ENCODE data around the gene IRF8. TPM values are rescaled to one million over a fixed set of nuclear protein-coding genes. Genes with fewer than 3 reads are reported as not detected.

The IRF8 gene
- total RNA-seq, 1 donor from 2014 or later = 2.0 TPM

DNA sequence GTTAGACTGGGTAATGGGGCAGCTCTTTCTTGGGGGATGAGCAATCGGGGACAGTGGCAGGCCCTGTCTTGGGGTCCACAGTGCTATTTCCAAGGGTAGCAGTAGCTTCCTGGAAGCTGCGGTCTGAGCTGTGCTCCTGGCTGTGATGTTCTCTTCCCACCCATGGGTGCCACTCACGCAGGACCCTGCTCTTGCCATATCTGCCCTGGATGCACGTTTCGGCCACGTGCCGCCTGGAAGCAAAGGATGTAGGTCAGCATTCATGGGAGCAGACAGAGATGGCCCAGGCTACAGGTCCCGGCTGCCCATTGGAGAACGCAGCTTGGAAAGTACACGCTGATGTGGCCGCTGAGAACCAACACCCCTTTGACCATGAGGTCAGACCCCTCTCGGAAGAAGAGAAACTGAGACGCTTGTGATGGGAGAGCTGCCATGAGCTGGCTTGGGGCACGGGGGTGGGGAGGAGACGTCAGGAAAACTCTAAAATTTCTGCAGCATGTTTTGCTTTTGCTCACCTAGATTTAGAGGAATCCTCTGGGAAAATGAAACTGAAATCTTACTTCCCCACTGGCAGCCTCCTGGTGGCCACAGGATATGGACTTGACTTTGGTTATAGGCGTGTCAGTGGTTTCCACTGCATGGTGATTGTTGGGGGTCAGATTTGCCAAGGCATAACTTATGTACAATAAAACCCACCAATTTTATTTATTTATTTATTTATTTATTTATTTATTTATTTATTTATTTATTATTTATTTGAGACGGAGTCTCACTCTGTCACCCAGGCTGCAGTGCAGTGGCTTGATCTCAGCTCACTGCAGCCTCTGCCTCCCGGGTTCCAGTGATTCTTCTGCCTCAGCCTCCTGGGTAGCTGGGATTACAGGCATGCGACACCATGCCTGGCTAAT is 36.2 kb upstream of the IRF8 start:
- DNase-seq (ENCODE audit: low spot score, unreplicated experiment) = no peak
- TF ChIP-seq, protein P1, sequence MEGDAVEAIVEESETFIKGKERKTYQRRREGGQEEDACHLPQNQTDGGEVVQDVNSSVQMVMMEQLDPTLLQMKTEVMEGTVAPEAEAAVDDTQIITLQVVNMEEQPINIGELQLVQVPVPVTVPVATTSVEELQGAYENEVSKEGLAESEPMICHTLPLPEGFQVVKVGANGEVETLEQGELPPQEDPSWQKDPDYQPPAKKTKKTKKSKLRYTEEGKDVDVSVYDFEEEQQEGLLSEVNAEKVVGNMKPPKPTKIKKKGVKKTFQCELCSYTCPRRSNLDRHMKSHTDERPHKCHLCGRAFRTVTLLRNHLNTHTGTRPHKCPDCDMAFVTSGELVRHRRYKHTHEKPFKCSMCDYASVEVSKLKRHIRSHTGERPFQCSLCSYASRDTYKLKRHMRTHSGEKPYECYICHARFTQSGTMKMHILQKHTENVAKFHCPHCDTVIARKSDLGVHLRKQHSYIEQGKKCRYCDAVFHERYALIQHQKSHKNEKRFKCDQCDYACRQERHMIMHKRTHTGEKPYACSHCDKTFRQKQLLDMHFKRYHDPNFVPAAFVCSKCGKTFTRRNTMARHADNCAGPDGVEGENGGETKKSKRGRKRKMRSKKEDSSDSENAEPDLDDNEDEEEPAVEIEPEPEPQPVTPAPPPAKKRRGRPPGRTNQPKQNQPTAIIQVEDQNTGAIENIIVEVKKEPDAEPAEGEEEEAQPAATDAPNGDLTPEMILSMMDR (IDR thresholded peaks at IDR 0.05; ENCODE audit: unreplicated experiment) = no peak
- H3K4me3 Mint-ChIP-seq (ENCODE audit: low read depth) = no peak overlapping the region
- peaks cover 3% of the 10 kb centered on the region for H3K9me3 Mint-ChIP-seq (ENCODE audit: low read depth)
- no peaks in the 10 kb centered on the region for H3K36me3 Mint-ChIP-seq (ENCODE audit: insufficient read depth)
- H3K27ac Mint-ChIP-seq = no peak overlapping the region
- no peaks in the 10 kb centered on the region for H3K4me1 Mint-ChIP-seq (ENCODE audit: low read depth)
- peaks cover 18% of the 10 kb centered on the region for H3K27me3 Mint-ChIP-seq

DNA sequence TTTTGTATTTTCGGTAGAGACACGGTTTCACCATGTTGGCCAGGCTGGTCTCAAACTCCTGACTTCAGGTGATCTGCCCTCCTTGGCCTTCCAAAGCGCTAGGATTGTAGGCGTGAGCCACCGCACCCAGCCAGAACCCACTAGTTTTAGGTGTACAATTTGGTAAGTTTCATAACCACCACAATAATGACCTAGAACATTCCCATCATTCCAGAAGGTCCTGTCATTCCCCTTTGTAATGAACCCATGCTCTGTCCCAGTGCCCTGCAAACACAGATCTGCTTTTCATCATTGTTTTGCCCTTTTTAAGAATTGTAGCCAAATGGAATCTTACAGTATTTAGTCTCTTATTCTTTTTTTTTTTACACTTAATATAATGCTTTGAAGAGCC is 35.6 kb upstream of the IRF8 start:
- Mint-ChIP-seq H3K36me3 (ENCODE audit: insufficient read depth) (no peaks in the 10 kb centered on the region), H3K4me3 (ENCODE audit: low read depth) (no peak overlapping the region), H3K4me1 (ENCODE audit: low read depth) (no peaks in the 10 kb centered on the region), H3K9me3 (ENCODE audit: low read depth) (peaks cover 3% of the 10 kb centered on the region), H3K27me3 (peaks cover 19% of the 10 kb centered on the region), H3K27ac (no peak overlapping the region)
- TF ChIP-seq, protein P1 (IDR thresholded peaks at IDR 0.05; ENCODE audit: unreplicated experiment) = no peak
- no peak for DNase-seq (ENCODE audit: low spot score, unreplicated experiment)

DNA sequence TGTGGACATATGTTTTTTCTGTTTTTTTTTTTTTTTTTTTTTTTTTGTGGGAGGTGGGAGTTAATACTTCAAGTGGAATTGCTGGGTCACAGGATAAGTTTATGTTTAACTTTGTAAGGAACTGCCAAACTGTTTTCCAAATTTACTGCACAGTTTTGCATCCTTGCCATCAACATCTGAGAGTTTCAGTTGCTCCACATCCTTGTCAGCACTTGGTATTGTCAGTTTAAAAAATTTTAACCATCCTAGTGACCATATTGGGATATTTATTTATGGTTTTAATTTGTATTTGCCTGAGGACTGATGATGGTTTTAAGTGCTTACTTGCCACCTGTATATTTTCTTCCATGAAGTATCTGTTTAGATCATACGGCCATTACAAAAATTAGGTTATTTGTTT is 34.0 kb upstream of the IRF8 start:
- H3K9me3 Mint-ChIP-seq (ENCODE audit: low read depth) = peaks cover 8% of the 10 kb centered on the region
- H3K27me3 Mint-ChIP-seq = peaks cover 16% of the 10 kb centered on the region
- H3K4me1 Mint-ChIP-seq (ENCODE audit: low read depth) = peaks cover under 1% of the 10 kb centered on the region
- TF ChIP-seq, protein P1 (IDR thresholded peaks at IDR 0.05; ENCODE audit: unreplicated experiment) = no peak
- H3K27ac Mint-ChIP-seq = no peak overlapping the region
- no peaks in the 10 kb centered on the region for H3K36me3 Mint-ChIP-seq (ENCODE audit: insufficient read depth)
- H3K4me3 Mint-ChIP-seq (ENCODE audit: low read depth) = no peak overlapping the region
- no peak for DNase-seq (ENCODE audit: low spot score, unreplicated experiment)

DNA sequence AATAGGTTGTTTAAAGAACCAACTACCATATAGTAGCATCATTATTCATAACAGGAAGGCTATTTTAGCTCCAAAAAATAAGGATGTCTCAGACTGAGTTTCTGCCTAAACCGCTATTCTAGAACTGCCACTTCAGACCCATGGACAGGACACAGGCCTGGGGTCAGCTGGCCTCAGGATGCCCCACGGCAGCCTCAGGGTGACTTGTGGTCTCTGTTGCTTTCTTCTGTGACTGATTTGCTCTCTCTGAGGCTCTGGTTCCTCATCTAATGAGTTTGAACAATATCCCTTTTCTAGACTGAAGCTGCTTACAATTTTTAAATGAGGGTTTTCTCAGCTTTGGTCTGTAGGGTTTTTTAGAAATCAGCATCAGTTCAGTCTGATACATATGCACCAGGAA is 31.8 kb upstream of the IRF8 start:
- Mint-ChIP-seq H3K27me3 (peaks cover 14% of the 10 kb centered on the region), H3K4me1 (ENCODE audit: low read depth) (peaks cover 8% of the 10 kb centered on the region), H3K9me3 (ENCODE audit: low read depth) (peaks cover 8% of the 10 kb centered on the region), H3K36me3 (ENCODE audit: insufficient read depth) (no peaks in the 10 kb centered on the region), H3K4me3 (ENCODE audit: low read depth) (no peak overlapping the region), H3K27ac (no peak overlapping the region)
- DNase-seq (ENCODE audit: low spot score, unreplicated experiment) = no peak
- TF ChIP-seq, protein P1 (IDR thresholded peaks at IDR 0.05; ENCODE audit: unreplicated experiment) = no peak

DNA sequence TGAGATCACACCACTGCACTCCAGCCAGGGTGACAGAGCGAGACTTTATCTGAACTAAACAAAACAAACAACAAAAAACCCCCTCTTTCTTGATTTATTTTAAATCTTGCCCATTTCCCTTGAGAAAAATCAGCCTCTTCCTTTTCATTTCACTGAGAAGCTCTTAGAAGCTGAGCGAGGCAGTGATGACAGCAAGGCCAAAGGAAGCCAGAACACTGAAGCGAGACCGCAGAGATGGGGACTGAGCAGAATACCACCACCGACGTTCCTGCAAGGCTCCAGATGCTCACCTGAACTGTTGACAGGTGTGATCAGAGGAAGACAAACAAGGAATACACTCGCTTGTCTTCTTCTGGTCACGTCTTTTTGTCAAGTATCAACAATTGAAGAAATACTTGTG is 30.5 kb upstream of the IRF8 start:
- H3K27ac Mint-ChIP-seq = no peak overlapping the region
- no peaks in the 10 kb centered on the region for H3K36me3 Mint-ChIP-seq (ENCODE audit: insufficient read depth)
- H3K4me3 Mint-ChIP-seq (ENCODE audit: low read depth) = no peak overlapping the region

More for the DNA sequence above, 30.5 kb upstream of the IRF8 start:
- Mint-ChIP-seq H3K4me1 (ENCODE audit: low read depth) (peaks cover 8% of the 10 kb centered on the region), H3K9me3 (ENCODE audit: low read depth) (peaks cover 8% of the 10 kb centered on the region), H3K27me3 (peaks cover 17% of the 10 kb centered on the region)
- no peak for DNase-seq (ENCODE audit: low spot score, unreplicated experiment)
- TF ChIP-seq, protein P1 (IDR thresholded peaks at IDR 0.05; ENCODE audit: unreplicated experiment) = no peak
